GM06990 (cell line): ENCODE measurements around the gene KRTAP17-1.
"Not testable (repeated sequence)": the region's sequence is repeated elsewhere in the genome, so short reads cannot be mapped to it uniquely, and the experiment has no call there.

Source experiments
- DNase-seq: peaks from one replicate; pipeline ENCODE4 v3.0.0-alpha.2; 2011; ENCODE audit not compliant: insufficient read length; ENCODE audit errors: extremely low read depth
- H3K27me3 ChIP-seq: replicated peaks from 2 replicates; pipeline ENCODE4 v1.6.0; 2011; ENCODE audit warnings: low read length; ENCODE audit not compliant: control insufficient read depth, insufficient read depth
- H3K36me3 ChIP-seq: 2 replicates; pipeline ENCODE4 v1.5.1; 2011; ENCODE audit warnings: low read length; ENCODE audit not compliant: control insufficient read depth, insufficient read depth
- H3K4me3 ChIP-seq: replicated peaks from 2 replicates; pipeline ENCODE4 v1.5.1; 2011; ENCODE audit warnings: low read depth, mild to moderate bottlenecking, control low read depth, low read length
- CTCF ChIP-seq: IDR thresholded peaks from 2 replicates; pipeline ENCODE4 v1.5.1; 2011; ENCODE audit warnings: low read length, control low read depth, mild to moderate bottlenecking, inconsistent platforms; ENCODE audit not compliant: insufficient read depth, poor library complexity, severe bottlenecking

The KRTAP17-1 gene

GRCh38 chr17:41351177-41351576, 35.7 kb upstream of the KRTAP17-1 start:
- Histone ChIP-seq H3K4me3 (no peak overlapping the region), H3K36me3 (no peaks in the 10 kb centered on the region), H3K27me3 (no peaks in the 10 kb centered on the region)
- TF ChIP-seq CTCF: no peak
- no peak for DNase-seq

GRCh38 chr17:41350381-41350878, 34.9 kb upstream of the KRTAP17-1 start, which contains the start of gene KRT33A:
TSS of gene KRT33A (minus strand) at chr17:41350828. CDS start at chr17:41350767, 61 bp downstream.
- not testable (repeated sequence) for H3K4me3 ChIP-seq, H3K36me3 ChIP-seq, H3K27me3 ChIP-seq, DNase-seq

- TF ChIP-seq CTCF: no peak
- no peak overlapping the region for H3K4me3 ChIP-seq
- no peaks in the 10 kb centered on the region for H3K36me3 ChIP-seq
- H3K27me3 ChIP-seq: peaks cover 2% of the 10 kb centered on the region; the same call in 1 of the 2 replicates
- no peak for DNase-seq
These were observed 32.6 kb upstream of the KRTAP17-1 start for GRCh38 chr17:41347869-41348760.

- H3K4me3 ChIP-seq, H3K27me3 ChIP-seq, H3K36me3 ChIP-seq, DNase-seq: not testable (repeated sequence)
These were observed 30.9 kb upstream of the KRTAP17-1 start for GRCh38 chr17:41346421-41346820.

- Histone ChIP-seq H3K4me3 (no peak overlapping the region), H3K27me3 (peaks cover 2% of the 10 kb centered on the region; the same call in 1 of the 2 replicates), H3K36me3 (no peaks in the 10 kb centered on the region)
- DNase-seq: no peak
- TF ChIP-seq CTCF: no peak
These were observed 30.5 kb upstream of the KRTAP17-1 start for GRCh38 chr17:41345992-41346391.

GRCh38 chr17:41343029-41343428, 27.5 kb upstream of the KRTAP17-1 start:
- Histone ChIP-seq H3K27me3 (peaks cover 2% of the 10 kb centered on the region; the same call in 1 of the 2 replicates), H3K36me3 (no peaks in the 10 kb centered on the region), H3K4me3 (no peak overlapping the region)
- no peak for TF ChIP-seq CTCF
- no peak for DNase-seq
